Karpas-422 (cell line): ENCODE measurements around the gene BICD1. TPM values are rescaled to one million over a fixed set of nuclear protein-coding genes. Genes with fewer than 3 reads are reported as not detected.
A peak's percentile ranks its signal among the peaks of the same experiment; 100 is the strongest.

Source experiments
- DNase-seq: peaks from one replicate; pipeline ENCODE4 v3.0.0-alpha.2; 2015
- H2AFZ ChIP-seq: fragments of 200-600 bp; sonication (generic); 2 replicates; pipeline ENCODE4 v1.6.1; 2014; ENCODE audit warnings: antibody characterized with exemption, low read length, mixed read lengths
- H3K27ac ChIP-seq: fragments of 200-600 bp; sonication (generic); 2 replicates; pipeline ENCODE4 v1.5.1; 2014; ENCODE audit warnings: mild to moderate bottlenecking, low read length, moderate library complexity
- H3K27me3 ChIP-seq: fragments of 200-600 bp; sonication (generic); 2 replicates; pipeline ENCODE4 v1.6.1; 2014; ENCODE audit warnings: low read length, mixed read lengths
- H3K36me3 ChIP-seq: fragments of 200-600 bp; sonication (generic); 2 replicates; pipeline ENCODE4 v1.6.1; 2014; ENCODE audit warnings: low read length, mixed read lengths; ENCODE audit not compliant: insufficient read depth
- H3K4me1 ChIP-seq: fragments of 200-600 bp; sonication (generic); 2 replicates; pipeline ENCODE4 v1.6.1; 2014; ENCODE audit warnings: mild to moderate bottlenecking, low read length, mixed read lengths
- H3K4me2 ChIP-seq: fragments of 200-600 bp; sonication (generic); 2 replicates; pipeline ENCODE4 v1.6.1; 2014; ENCODE audit warnings: low read length, low read depth, mild to moderate bottlenecking; ENCODE audit not compliant: poor library complexity, severe bottlenecking
- H3K4me3 ChIP-seq: fragments of 200-600 bp; sonication (generic); 2 replicates; pipeline ENCODE4 v1.5.1; 2014; ENCODE audit warnings: mild to moderate bottlenecking, antibody characterized with exemption, low read length, mixed read lengths
- H3K79me2 ChIP-seq: fragments of 200-600 bp; sonication (generic); 2 replicates; pipeline ENCODE4 v1.6.1; 2014; ENCODE audit warnings: mild to moderate bottlenecking, low read length, mixed read lengths
- H3K9ac ChIP-seq: fragments of 200-600 bp; sonication (generic); 2 replicates; pipeline ENCODE4 v1.6.0; 2014; ENCODE audit warnings: low read length
- H3K9me2 ChIP-seq: fragments of 200-600 bp; sonication (generic), shearing (Covaris generic); replicated peaks from 2 replicates; pipeline ENCODE4 v1.6.0; 2014; ENCODE audit warnings: mild to moderate bottlenecking, low read length, moderate library complexity; ENCODE audit not compliant: insufficient read depth
- H3K9me3 ChIP-seq: fragments of 300-700, 200-600 bp; sonication (generic); 2 replicates; pipeline ENCODE4 v1.6.1; 2014; ENCODE audit warnings: low read length, mixed read lengths
- H4K20me1 ChIP-seq: fragments of 200-600 bp; sonication (generic); 2 replicates; pipeline ENCODE4 v1.6.1; 2014; ENCODE audit warnings: mild to moderate bottlenecking, antibody characterized with exemption, low read length, low read depth; ENCODE audit not compliant: insufficient read depth
- total RNA-seq: library from RNA; depleted of rRNA; stranded (reverse); fragments of >200 nt; shearing (Covaris generic); gene quantifications from 2 replicates; pipeline ENCODE4 v1.2.3, GENCODE V29; 2014; ENCODE audit warnings: low replicate concordance; rRNA removed

Gene BICD1
- 39.6 and 55.7 TPM in 2 replicates for total RNA-seq

- Histone ChIP-seq H3K4me2 (peak within 1 kb of the TSS; percentile 75), H3K9me3 (no peaks in the 10 kb centered on the region), H3K27ac (peak within 1 kb of the TSS; percentile 73), H3K36me3 (0 out of 2 replicates have a peak, but pooled peaks cover 7% of the 10 kb centered on the region), H3K9ac (peak within 1 kb of the TSS; percentile 88), H3K27me3 (no peaks in the 10 kb centered on the region), H3K79me2 (peaks cover 47% of the 10 kb centered on the region), H3K9me2 (no peaks in the 10 kb centered on the region), H3K4me3 (peak within 1 kb of the TSS; percentile 81), H2AFZ (peak within 1 kb of the TSS; percentile 77), H4K20me1 (no peaks in the 10 kb centered on the region; the same call in 1 of the 2 replicates), H3K4me1 (peaks cover 27% of the 10 kb centered on the region)
- peak; percentile 93 for DNase-seq
These were observed at the start of gene BICD1 for GRCh38 chr12:32106517-32107358. TSS of gene BICD1 (plus strand) at chr12:32106847. CDS start at chr12:32107332, 485 bp downstream.

- Histone ChIP-seq H2AFZ (no peak overlapping the region), H3K4me1 (peaks cover 10% of the 10 kb centered on the region), H3K9me2 (no peaks in the 10 kb centered on the region), H3K27ac (no peak overlapping the region), H3K27me3 (no peaks in the 10 kb centered on the region), H3K9ac (no peak overlapping the region), H4K20me1 (no peaks in the 10 kb centered on the region), H3K4me2 (peak overlapping the region; percentile 44), H3K9me3 (no peaks in the 10 kb centered on the region), H3K36me3 (no peaks in the 10 kb centered on the region), H3K79me2 (no peaks in the 10 kb centered on the region), H3K4me3 (no peak overlapping the region)
- no peak for DNase-seq
These were observed 45.6 kb upstream of the BICD1 start for GRCh38 chr12:32061033-32061432.

- no peaks in the 10 kb centered on the region for H3K9me3 ChIP-seq
- no peak overlapping the region for H3K9ac ChIP-seq
- H3K4me1 ChIP-seq: peaks cover 14% of the 10 kb centered on the region
- H3K27me3 ChIP-seq: no peaks in the 10 kb centered on the region
- H3K9me2 ChIP-seq: no peaks in the 10 kb centered on the region
- no peaks in the 10 kb centered on the region for H3K36me3 ChIP-seq
- H2AFZ ChIP-seq: no peak overlapping the region
- no peak overlapping the region for H3K4me3 ChIP-seq
- H3K4me2 ChIP-seq: no peak overlapping the region
- DNase-seq: no peak
- H3K27ac ChIP-seq: no peak overlapping the region
- no peaks in the 10 kb centered on the region for H3K79me2 ChIP-seq
- H4K20me1 ChIP-seq: no peaks in the 10 kb centered on the region
These were observed 43.8 kb upstream of the BICD1 start for GRCh38 chr12:32062881-32063280.

- H3K27ac ChIP-seq: no peak overlapping the region
- H3K4me2 ChIP-seq: no peak overlapping the region
- H3K9me2 ChIP-seq: no peaks in the 10 kb centered on the region
- H3K9ac ChIP-seq: no peak overlapping the region
- no peak overlapping the region for H2AFZ ChIP-seq
- H4K20me1 ChIP-seq: no peaks in the 10 kb centered on the region
- peaks cover 14% of the 10 kb centered on the region for H3K4me1 ChIP-seq
- H3K27me3 ChIP-seq: no peaks in the 10 kb centered on the region
- no peak overlapping the region for H3K4me3 ChIP-seq
- H3K79me2 ChIP-seq: no peaks in the 10 kb centered on the region
- H3K9me3 ChIP-seq: no peaks in the 10 kb centered on the region
- no peak for DNase-seq
- H3K36me3 ChIP-seq: no peaks in the 10 kb centered on the region
These were observed 42.9 kb upstream of the BICD1 start for GRCh38 chr12:32063796-32064195.

- no peaks in the 10 kb centered on the region for H3K9me3 ChIP-seq
- H3K4me3 ChIP-seq: no peak overlapping the region
- H3K4me2 ChIP-seq: no peak overlapping the region
- no peaks in the 10 kb centered on the region for H3K36me3 ChIP-seq
- H4K20me1 ChIP-seq: no peaks in the 10 kb centered on the region
- H2AFZ ChIP-seq: no peak overlapping the region
- H3K4me1 ChIP-seq: peaks cover 9% of the 10 kb centered on the region
- no peak overlapping the region for H3K9ac ChIP-seq
- no peak overlapping the region for H3K27ac ChIP-seq
- no peaks in the 10 kb centered on the region for H3K79me2 ChIP-seq
- no peaks in the 10 kb centered on the region for H3K9me2 ChIP-seq
- H3K27me3 ChIP-seq: no peaks in the 10 kb centered on the region
- DNase-seq: no peak
These were observed 40.4 kb upstream of the BICD1 start for GRCh38 chr12:32066206-32066605.

- Histone ChIP-seq H3K9ac (no peak overlapping the region), H3K27me3 (no peaks in the 10 kb centered on the region), H3K79me2 (no peaks in the 10 kb centered on the region), H4K20me1 (no peaks in the 10 kb centered on the region), H3K4me1 (peaks cover 4% of the 10 kb centered on the region; the same call in 1 of the 2 replicates), H3K36me3 (no peaks in the 10 kb centered on the region), H3K9me2 (no peaks in the 10 kb centered on the region), H3K9me3 (no peaks in the 10 kb centered on the region), H3K27ac (no peak overlapping the region), H3K4me3 (no peak overlapping the region), H3K4me2 (no peak overlapping the region), H2AFZ (no peak overlapping the region)
- DNase-seq: no peak
These were observed 37.6 kb upstream of the BICD1 start for GRCh38 chr12:32069071-32069470.

GRCh38 chr12:32069731-32070130, 36.9 kb upstream of the BICD1 start:
- Histone ChIP-seq H3K79me2 (no peaks in the 10 kb centered on the region), H3K9ac (no peak overlapping the region), H3K36me3 (no peaks in the 10 kb centered on the region), H4K20me1 (no peaks in the 10 kb centered on the region), H3K4me3 (no peak overlapping the region), H3K9me2 (no peaks in the 10 kb centered on the region), H3K4me2 (no peak overlapping the region), H3K4me1 (peaks cover 4% of the 10 kb centered on the region; the same call in 1 of the 2 replicates), H2AFZ (no peak overlapping the region), H3K9me3 (no peaks in the 10 kb centered on the region), H3K27me3 (no peaks in the 10 kb centered on the region), H3K27ac (no peak overlapping the region)
- DNase-seq: no peak

GRCh38 chr12:32070370-32070769, 36.3 kb upstream of the BICD1 start:
- no peaks in the 10 kb centered on the region for H3K27me3 ChIP-seq
- H3K9me3 ChIP-seq: no peaks in the 10 kb centered on the region
- no peaks in the 10 kb centered on the region for H3K9me2 ChIP-seq
- no peak overlapping the region for H2AFZ ChIP-seq
- no peaks in the 10 kb centered on the region for H3K36me3 ChIP-seq
- no peaks in the 10 kb centered on the region for H4K20me1 ChIP-seq
- DNase-seq: no peak
- H3K79me2 ChIP-seq: no peaks in the 10 kb centered on the region
- no peak overlapping the region for H3K27ac ChIP-seq
- H3K4me1 ChIP-seq: peaks cover 4% of the 10 kb centered on the region; the same call in 1 of the 2 replicates
- no peak overlapping the region for H3K4me3 ChIP-seq
- no peak overlapping the region for H3K9ac ChIP-seq
- H3K4me2 ChIP-seq: no peak overlapping the region
